Gastrocnemius medialis (tissue), 4 donors: ENCODE results near the gene STEAP1B. TPM values are rescaled to one million over a fixed set of nuclear protein-coding genes. Genes with fewer than 3 reads are reported as not detected.

ENCODE experiments used
- ATAC-seq, 2 donors: fragments of 150-250 bp; one replicate each; pipeline ENCODE4 v1.9.1; 2016
- DNase-seq, 2 donors: peaks; one replicate each; pipeline ENCODE4 v3.0.0-alpha.2; 2019
- H3K27ac ChIP-seq, 4 donors: fragments of 200-600 bp; sonication (generic); 1 replicate in 1 of 4; 2 replicates in 3 of 4; pipeline ENCODE4 v1.5.1; 2016 to 2018; ENCODE audit warnings: mild to moderate bottlenecking in 2 of 4, moderate library complexity in 1 of 4
- H3K27me3 ChIP-seq, 3 donors: fragments of 200-600 bp; sonication (generic) in 2 of 3; 1 replicate in 1 of 3; 2 replicates in 2 of 3; pipeline versions ENCODE4 v1.5.1 to v1.6.0; 2016 to 2019; ENCODE audit warnings: mild to moderate bottlenecking in 1 of 3, moderate library complexity in 1 of 3
- H3K36me3 ChIP-seq, 2 donors: fragments of 200-600 bp; sonication (generic) in 1 of 2; one replicate each; pipeline ENCODE4 v1.5.1; 2017 to 2018
- H3K4me1 ChIP-seq, 2 donors: fragments of 200-600 bp; sonication (generic) in 1 of 2; one replicate each; pipeline ENCODE4 v1.5.1; 2016 to 2017; ENCODE audit warnings: mild to moderate bottlenecking in 2 of 2
- H3K4me3 ChIP-seq, 4 donors: fragments of 200-600 bp; sonication (generic) in 3 of 4; 1 replicate in 1 of 4; 2 replicates in 3 of 4; pipeline ENCODE4 v1.5.1; 2016 to 2019; ENCODE audit warnings: mild to moderate bottlenecking in 2 of 4
- H3K9me3 ChIP-seq, 3 donors: fragments of 200-600 bp; sonication (generic) in 2 of 3; 1 replicate in 1 of 3; 2 replicates in 2 of 3; pipeline ENCODE4 v1.5.1; 2016 to 2019
- CTCF ChIP-seq, 5 experiments: fragments of 450-650 bp in 3 of 5; fragments of 200-600 bp in 2 of 5; sonication (generic) in 2 of 5; IDR thresholded peaks in 4 of 5; conservative IDR thresholded peaks in 1 of 5; 1 replicate in 4 of 5; 2 replicates in 1 of 5; pipeline ENCODE4 v1.5.1; 2016 to 2019; ENCODE audit warnings: antibody characterized with exemption in 5 of 5, mild to moderate bottlenecking in 3 of 5, moderate library complexity in 3 of 5
- POLR2A ChIP-seq, 2 donors: fragments of 450-650 bp; IDR thresholded peaks; one replicate each; pipeline ENCODE4 v1.6.1; 2017; ENCODE audit warnings: antibody characterized with exemption in 2 of 2, mild to moderate bottlenecking in 2 of 2, moderate library complexity in 2 of 2
- in situ Hi-C, 4 donors: fragments of 200-750 bp; cut with MboI; loops; one replicate each; pipeline versions ENCODE4 v1.15.0 to v1.8.0; 2017; ENCODE audit warnings: low sequenced_read_pairs in 4 of 4
- intact Hi-C: fragments of 100-400 bp; cut with DNase I; formaldehyde crosslinking; loops from one replicate; pipeline ENCODE4 v1.15.1; 2023; ENCODE audit warnings: low total_unique reads
- total RNA-seq, 4 donors: library from RNA; depleted of rRNA; stranded (reverse); fragments of >200 nt; gene quantifications; one replicate each; pipeline versions ENCODE4 v1.1.0 to v1.2.3, GENCODE V29; 2016

The STEAP1B gene
- total RNA-seq, 4 donors from 2014 or later: 0.60 to 1.7 (median 0.74) TPM

DNA sequence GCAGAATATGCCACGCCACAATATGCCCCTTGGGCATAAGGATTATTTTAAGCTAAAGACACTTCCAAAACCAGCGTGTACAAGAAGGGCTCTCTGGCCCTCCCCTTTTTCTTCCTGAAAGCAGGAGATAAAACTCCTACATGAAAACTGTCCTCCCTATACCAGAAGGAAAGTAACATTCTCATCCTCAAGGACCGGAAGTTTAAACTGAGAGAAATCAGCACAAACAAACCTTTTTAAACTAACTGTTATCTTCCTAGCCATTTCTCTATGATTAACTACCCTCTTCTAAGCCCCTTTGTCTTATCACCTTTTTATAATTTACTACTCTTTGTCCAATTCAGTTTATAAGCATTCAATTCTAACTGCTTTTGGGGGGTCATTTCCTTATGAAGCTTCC, 126.6 kb downstream of the STEAP1B start:
- in situ Hi-C loops: no loop called here
- intact Hi-C loops: no loop called here
- ATAC-seq: no peak

DNA sequence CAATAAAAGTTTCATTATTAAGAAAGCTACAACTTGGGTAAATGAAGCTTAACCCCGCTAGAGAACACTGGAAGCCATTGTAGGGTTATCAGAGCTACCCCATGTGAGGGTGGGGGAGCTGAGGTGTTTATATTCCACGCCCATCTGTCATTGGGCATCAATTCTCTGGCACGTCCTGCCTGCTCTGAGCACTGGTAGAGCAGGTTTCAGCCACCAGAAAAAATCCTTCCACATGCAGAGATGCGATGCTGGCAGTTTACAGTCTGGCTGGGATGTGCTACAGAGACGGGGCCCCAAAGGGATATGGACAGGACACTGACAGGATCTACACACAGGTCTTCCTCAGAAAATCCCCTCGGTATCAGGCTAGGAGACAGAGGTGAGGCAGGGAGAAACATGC, 127.1 kb downstream of the STEAP1B start:
- in situ Hi-C loops: no loop called here
- Histone ChIP-seq H3K27ac (no peak overlapping the region), H3K27me3 (no peaks in the 10 kb centered on the region), H3K36me3 (no peaks in the 10 kb centered on the region), H3K4me3 (no peak overlapping the region), H3K9me3 (no peaks in the 10 kb centered on the region), H3K4me1 (peaks cover 0 to 2% of the 10 kb centered on the region in 2 donors)
- no peak for TF ChIP-seq POLR2A (IDR thresholded peaks at IDR 0.05)
- TF ChIP-seq CTCF (IDR thresholded peaks at IDR 0.05 in 4 of 5, conservative IDR thresholded peaks at IDR 0.05 in 1 of 5): no peak
- ATAC-seq: no peak
- no peak for DNase-seq
- intact Hi-C loops: no loop called here

More for the DNA sequence above, 126.6 kb downstream of the STEAP1B start:
- Histone ChIP-seq H3K27me3 (no peaks in the 10 kb centered on the region), H3K4me3 (no peak overlapping the region), H3K9me3 (no peaks in the 10 kb centered on the region), H3K4me1 (peaks cover 0 to 6% of the 10 kb centered on the region in 2 donors), H3K36me3 (no peaks in the 10 kb centered on the region), H3K27ac (no peak overlapping the region)
- DNase-seq: no peak
- TF ChIP-seq CTCF (IDR thresholded peaks at IDR 0.05 in 4 of 5, conservative IDR thresholded peaks at IDR 0.05 in 1 of 5): no peak
- TF ChIP-seq POLR2A (IDR thresholded peaks at IDR 0.05): no peak

DNA sequence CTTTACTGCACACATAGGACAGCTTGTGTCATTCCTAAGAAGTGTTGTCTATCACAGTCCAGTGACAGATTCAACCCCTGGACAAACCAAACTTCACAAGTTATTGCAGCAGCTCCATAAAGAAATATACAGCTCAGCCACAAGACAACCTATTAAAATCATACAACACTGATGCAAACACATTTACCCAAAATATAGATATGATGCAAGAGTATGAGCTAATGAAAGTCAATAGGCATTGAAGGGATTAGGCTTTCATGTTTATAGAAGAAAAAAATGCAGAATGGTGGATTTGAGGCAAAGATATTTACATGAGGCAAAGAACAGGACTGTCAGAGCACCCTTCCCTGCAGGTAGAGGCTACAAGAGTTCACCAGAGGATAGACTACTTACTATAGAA, 128.1 kb downstream of the STEAP1B start:
- no peak overlapping the region for H3K4me3 ChIP-seq
- no peak for ATAC-seq
- intact Hi-C loops: no loop called here
- no peak overlapping the region for H3K27ac ChIP-seq
- no peak for DNase-seq
- in situ Hi-C loops: no loop called here
- no peaks in the 10 kb centered on the region for H3K36me3 ChIP-seq
- no peaks in the 10 kb centered on the region for H3K27me3 ChIP-seq
- no peaks in the 10 kb centered on the region for H3K9me3 ChIP-seq
- TF ChIP-seq POLR2A (IDR thresholded peaks at IDR 0.05): no peak
- no peak for TF ChIP-seq CTCF (IDR thresholded peaks at IDR 0.05 in 4 of 5, conservative IDR thresholded peaks at IDR 0.05 in 1 of 5)
- H3K4me1 ChIP-seq: no peaks in the 10 kb centered on the region

Other genes with a start within 250 kb of the STEAP1B start
- gene RAPGEF5, start 143.0 kb downstream of the STEAP1B start, total RNA-seq: 10 to 100 TPM in 2 of 4 donors, 1 to 10 TPM in 2; 7.4 to 16.2 (median 12.1) TPM
- 1 to 10 TPM in 2 of 4 donors, not detected in 2; 2.4 to 3.1 TPM for gene IL6, start 227.0 kb upstream of the STEAP1B start, total RNA-seq